ENCODE results near the gene RAB23.

DNA sequence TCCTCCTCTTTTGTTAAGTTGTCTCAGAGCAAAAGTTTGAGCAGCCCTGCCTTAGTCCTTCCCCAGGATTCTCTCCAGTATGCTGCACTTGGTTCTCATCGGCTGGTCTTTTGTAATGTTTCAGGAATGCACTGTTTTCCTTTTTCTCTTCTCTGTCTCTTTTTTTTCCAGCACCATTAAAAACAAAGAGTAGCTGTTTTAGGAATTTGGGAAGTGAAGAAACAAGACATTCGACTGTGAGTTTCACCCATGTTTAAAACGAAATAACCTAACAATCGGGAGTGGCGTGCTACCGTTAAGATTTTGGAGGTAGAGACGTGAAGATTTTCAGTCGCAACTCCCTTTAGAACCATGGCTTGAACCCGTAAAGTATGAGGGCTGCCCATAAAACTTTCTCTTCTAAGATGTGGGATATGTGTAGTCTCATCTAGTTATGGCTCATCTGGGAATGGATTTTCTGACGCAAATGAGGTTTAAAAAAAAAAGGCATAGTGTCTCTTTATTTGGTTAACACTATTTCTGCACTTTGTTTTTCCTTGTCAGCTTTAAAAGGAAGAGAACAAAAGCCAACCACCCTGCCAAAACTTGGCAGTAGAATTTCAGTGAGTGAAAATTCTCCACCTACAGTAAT lies 35.9 kb upstream of the RAB23 start:
- TF ChIP-seq, protein P1, sequence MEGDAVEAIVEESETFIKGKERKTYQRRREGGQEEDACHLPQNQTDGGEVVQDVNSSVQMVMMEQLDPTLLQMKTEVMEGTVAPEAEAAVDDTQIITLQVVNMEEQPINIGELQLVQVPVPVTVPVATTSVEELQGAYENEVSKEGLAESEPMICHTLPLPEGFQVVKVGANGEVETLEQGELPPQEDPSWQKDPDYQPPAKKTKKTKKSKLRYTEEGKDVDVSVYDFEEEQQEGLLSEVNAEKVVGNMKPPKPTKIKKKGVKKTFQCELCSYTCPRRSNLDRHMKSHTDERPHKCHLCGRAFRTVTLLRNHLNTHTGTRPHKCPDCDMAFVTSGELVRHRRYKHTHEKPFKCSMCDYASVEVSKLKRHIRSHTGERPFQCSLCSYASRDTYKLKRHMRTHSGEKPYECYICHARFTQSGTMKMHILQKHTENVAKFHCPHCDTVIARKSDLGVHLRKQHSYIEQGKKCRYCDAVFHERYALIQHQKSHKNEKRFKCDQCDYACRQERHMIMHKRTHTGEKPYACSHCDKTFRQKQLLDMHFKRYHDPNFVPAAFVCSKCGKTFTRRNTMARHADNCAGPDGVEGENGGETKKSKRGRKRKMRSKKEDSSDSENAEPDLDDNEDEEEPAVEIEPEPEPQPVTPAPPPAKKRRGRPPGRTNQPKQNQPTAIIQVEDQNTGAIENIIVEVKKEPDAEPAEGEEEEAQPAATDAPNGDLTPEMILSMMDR (IDR thresholded peaks at IDR 0.05) = no peak
- no peak for TF ChIP-seq POLR2A (IDR thresholded peaks at IDR 0.05)

Data from Peyer's patch (tissue), 4 donors.